Kidney epithelial cell (primary cell): ENCODE results near the gene ANKRD28. TPM values are rescaled to one million over a fixed set of nuclear protein-coding genes. Genes with fewer than 3 reads are reported as not detected.

ENCODE experiments used
- DNase-seq: peaks from one replicate; pipeline ENCODE4 v3.0.0-alpha.2; 2010; ENCODE audit warnings: low read depth
- H3K27me3 ChIP-seq: 2 replicates; pipeline ENCODE4 v1.6.0; 2011; ENCODE audit warnings: low read length; ENCODE audit not compliant: control insufficient read depth, insufficient read depth
- H3K36me3 ChIP-seq: 2 replicates; pipeline ENCODE4 v1.5.1; 2011; ENCODE audit warnings: low read length; ENCODE audit not compliant: control insufficient read depth, insufficient read depth
- H3K4me3 ChIP-seq: 2 replicates; pipeline ENCODE4 v1.5.1; 2011; ENCODE audit warnings: low read depth, mild to moderate bottlenecking, control low read depth, low read length
- total RNA-seq: library from RNA; depleted of rRNA; stranded (reverse); fragments of >200 nt; gene quantifications from 2 replicates; pipeline ENCODE4 v1.2.3, GENCODE V29; 2015
- TF ChIP-seq, protein P1 (sequence below): IDR thresholded peaks from 2 replicates; pipeline ENCODE4 v1.5.1; 2011; ENCODE audit warnings: mild to moderate bottlenecking, moderate library complexity, low read length, control low read depth, inconsistent platforms; ENCODE audit not compliant: insufficient read depth, poor library complexity, severe bottlenecking

Gene ANKRD28
- total RNA-seq, 1 donor from 2014 or later, result 27.4 TPM

DNA sequence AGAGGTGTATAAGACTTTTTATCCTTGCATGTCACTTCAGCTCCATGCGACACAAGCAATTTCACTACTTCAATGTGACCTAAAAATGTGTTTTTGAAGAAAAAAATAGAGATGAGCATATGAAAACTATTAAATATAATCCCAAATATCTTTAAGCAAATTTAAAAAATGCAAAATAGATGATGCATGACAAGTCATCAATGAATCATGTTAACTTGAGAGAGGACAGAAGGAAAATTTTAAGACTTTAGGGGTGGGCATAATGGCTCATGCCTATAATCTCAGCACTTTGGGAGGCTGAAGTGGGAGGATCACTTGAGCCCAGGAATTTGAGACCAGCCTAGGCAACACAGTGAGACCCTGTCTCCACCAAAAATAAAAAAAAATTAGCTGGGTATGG is 73.3 kb downstream of the ANKRD28 start:
- no peak for DNase-seq
- Histone ChIP-seq H3K36me3 (no peaks in the 10 kb centered on the region), H3K4me3 (no peak overlapping the region), H3K27me3 (no peaks in the 10 kb centered on the region)
- TF ChIP-seq, protein P1, sequence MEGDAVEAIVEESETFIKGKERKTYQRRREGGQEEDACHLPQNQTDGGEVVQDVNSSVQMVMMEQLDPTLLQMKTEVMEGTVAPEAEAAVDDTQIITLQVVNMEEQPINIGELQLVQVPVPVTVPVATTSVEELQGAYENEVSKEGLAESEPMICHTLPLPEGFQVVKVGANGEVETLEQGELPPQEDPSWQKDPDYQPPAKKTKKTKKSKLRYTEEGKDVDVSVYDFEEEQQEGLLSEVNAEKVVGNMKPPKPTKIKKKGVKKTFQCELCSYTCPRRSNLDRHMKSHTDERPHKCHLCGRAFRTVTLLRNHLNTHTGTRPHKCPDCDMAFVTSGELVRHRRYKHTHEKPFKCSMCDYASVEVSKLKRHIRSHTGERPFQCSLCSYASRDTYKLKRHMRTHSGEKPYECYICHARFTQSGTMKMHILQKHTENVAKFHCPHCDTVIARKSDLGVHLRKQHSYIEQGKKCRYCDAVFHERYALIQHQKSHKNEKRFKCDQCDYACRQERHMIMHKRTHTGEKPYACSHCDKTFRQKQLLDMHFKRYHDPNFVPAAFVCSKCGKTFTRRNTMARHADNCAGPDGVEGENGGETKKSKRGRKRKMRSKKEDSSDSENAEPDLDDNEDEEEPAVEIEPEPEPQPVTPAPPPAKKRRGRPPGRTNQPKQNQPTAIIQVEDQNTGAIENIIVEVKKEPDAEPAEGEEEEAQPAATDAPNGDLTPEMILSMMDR, result no peak

DNA sequence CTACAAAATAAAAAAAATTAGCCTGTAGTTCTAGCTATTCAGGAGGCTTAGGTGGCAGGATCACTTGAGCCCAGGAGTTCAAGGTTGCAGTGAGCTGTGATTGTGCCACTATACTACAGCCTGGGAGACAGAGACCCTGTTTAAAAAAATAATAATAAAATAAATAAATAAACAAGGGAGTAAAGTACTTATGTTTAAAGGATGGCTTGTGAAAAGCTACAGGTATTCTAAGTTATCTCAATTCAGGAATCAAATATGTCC is 74.2 kb downstream of the ANKRD28 start:
- no peaks in the 10 kb centered on the region for H3K36me3 ChIP-seq
- no peak for DNase-seq
- H3K4me3 ChIP-seq, result no peak overlapping the region
- TF ChIP-seq, protein P1, result no peak
- no peaks in the 10 kb centered on the region for H3K27me3 ChIP-seq

DNA sequence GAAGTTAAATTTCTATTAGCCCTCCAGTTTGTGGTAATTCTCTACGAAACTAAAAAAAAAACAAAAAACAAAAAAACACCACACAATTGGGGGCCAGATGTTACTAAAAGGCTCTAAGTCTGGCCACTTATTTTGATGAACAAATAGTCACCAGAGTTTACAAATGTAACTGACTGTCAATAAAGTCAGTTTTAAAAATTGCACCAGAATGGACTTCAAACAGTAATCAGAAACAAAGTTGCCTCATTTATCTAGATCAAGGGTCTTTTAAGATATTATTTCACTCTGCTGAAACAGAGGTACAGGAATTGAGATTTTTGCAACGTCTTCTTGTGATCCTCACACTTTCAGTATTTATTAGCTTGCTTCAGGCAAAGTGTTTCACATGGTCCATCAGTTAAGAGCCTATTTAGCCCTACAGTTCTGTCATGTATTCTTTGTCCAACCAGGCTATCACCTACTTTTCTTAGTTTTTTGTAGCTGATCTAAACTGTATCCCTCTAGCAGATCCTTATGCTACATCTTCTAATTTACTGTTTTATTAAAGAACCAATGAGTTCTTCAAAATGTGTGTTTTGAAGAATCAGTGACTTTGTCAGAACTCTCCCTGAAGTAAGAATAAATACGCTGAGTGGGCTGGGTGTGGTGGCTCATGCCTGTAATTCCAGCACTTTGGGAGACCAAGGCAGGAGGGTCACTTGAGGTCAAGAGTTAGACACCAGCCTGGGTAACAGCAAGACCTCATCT is 74.7 kb downstream of the ANKRD28 start:
- H3K4me3 ChIP-seq, result no peak overlapping the region
- no peaks in the 10 kb centered on the region for H3K36me3 ChIP-seq
- H3K27me3 ChIP-seq, result no peaks in the 10 kb centered on the region
- no peak for DNase-seq
- TF ChIP-seq, protein P1, result no peak

DNA sequence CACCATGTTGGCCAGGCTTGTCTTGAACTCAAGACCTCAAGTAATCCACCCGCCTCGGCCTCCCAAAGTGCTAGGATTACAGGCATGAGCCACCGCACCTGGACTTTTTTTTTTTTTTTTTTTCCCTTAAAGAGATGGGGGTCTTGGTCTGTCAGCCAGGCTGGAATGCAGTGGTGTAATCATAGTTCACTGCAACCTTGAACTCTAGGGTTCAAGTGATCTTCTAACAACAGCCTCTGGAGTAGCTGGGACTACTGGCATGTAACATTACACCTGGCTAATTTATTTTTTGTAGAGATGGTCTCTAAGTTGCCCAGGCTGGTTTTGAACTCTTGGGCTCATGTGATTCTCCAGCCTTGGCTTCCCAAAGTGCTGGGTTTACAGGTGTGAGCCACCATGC is 81.6 kb downstream of the ANKRD28 start:
- no peak for DNase-seq
- no peaks in the 10 kb centered on the region for H3K27me3 ChIP-seq
- TF ChIP-seq, protein P1, result no peak
- no peak overlapping the region for H3K4me3 ChIP-seq
- H3K36me3 ChIP-seq, result no peaks in the 10 kb centered on the region

DNA sequence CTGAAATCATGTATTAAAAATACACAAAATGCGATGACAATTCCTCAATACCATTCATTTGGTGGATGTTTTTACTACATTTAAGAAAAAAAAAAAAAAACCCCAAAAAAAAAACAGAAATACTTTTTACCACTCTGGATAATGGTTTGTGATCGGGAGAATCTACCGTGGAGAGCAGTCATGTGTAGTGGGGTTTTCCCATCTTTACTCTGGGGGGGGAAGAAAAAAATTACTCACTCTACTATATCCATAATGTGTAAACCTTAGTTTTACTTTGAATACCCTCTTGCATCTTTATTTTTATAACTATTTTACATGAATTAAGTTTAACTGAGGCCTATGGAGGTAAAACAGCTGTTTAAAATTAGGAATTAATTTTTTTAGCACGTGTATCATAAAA is 83.3 kb downstream of the ANKRD28 start:
- Histone ChIP-seq H3K27me3 (no peaks in the 10 kb centered on the region), H3K4me3 (no peak overlapping the region), H3K36me3 (no peaks in the 10 kb centered on the region)
- TF ChIP-seq, protein P1, result no peak
- no peak for DNase-seq

DNA sequence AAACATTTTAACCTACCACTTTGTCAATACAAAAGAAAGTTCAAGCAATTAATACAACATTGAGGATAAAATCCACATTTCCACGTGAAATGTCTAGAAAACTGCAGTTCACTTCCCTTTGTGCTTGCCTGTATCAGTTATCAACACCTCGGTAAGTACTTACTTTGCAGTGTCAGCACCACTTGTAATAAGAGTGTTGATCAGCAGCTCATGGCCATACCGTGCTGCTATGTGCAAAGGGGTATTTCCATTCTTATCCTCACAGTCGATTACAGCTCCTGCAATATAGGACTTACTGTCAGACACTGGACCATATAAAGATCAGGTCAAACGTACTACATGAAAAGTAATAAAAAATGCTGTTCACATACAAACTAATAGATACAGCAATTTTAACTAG is 84.4 kb downstream of the ANKRD28 start:
- H3K36me3 ChIP-seq, result no peaks in the 10 kb centered on the region
- TF ChIP-seq, protein P1, result no peak
- no peak for DNase-seq
- H3K27me3 ChIP-seq, result no peaks in the 10 kb centered on the region
- no peak overlapping the region for H3K4me3 ChIP-seq
